Stimulated activated effector memory CD8-positive, alpha-beta T cell treated with anti-CD3 and anti-CD28 coated beads, Interleukin-12 subunit alpha, Interleukin-12 subunit beta, amount 100 ng/mL, for 72 hours (primary cell): ENCODE measurements around the gene AGBL5.

Source experiments
- ATAC-seq: fragments of 150-1000 bp; cut with Tn5 transposase; 2 replicates; pipeline ENCODE4 v1.10.0; 2021
- DNase-seq, 2 donors: peaks; one replicate each; pipeline ENCODE4 v3.0.0; 2021 to 2022; ENCODE audit warnings: low spot score in 2 of 2
- H3K27ac Mint-ChIP-seq: one replicate; pipeline ENCODE4 v1.8.0; 2022; ENCODE audit warnings: mild to moderate bottlenecking, mixed read lengths
- H3K36me3 Mint-ChIP-seq: one replicate; pipeline ENCODE4 v1.8.0; 2022; ENCODE audit warnings: mild to moderate bottlenecking, mixed read lengths
- H3K4me1 Mint-ChIP-seq: one replicate; pipeline ENCODE4 v1.8.0; 2022; ENCODE audit warnings: mixed read lengths
- H3K4me3 Mint-ChIP-seq: one replicate; pipeline ENCODE4 v1.8.0; 2022; ENCODE audit warnings: mild to moderate bottlenecking, mixed read lengths
- H3K9me3 Mint-ChIP-seq: one replicate; pipeline ENCODE4 v1.8.0; 2022; ENCODE audit warnings: mixed read lengths

AGBL5 gene

GRCh38 chr2:27086090-27086723 lies 34.7 kb downstream of the AGBL5 start:
- peak overlapping the region; percentile 75 for H3K27ac Mint-ChIP-seq
- peak overlapping the region; percentile 79 for H3K4me3 Mint-ChIP-seq
- H3K4me1 Mint-ChIP-seq: peaks cover 33% of the 10 kb centered on the region
- DNase-seq (peak; percentile 100), ATAC-seq (peak; percentile 93)
- no peaks in the 10 kb centered on the region for H3K9me3 Mint-ChIP-seq
- peaks cover 9% of the 10 kb centered on the region for H3K36me3 Mint-ChIP-seq

GRCh38 chr2:27086724-27087593 lies 35.5 kb downstream of the AGBL5 start, which contains the start of gene KHK:
Gene KHK, plus strand, starts transcription at chr2:27086772. Its CDS starts 488 bp downstream, at chr2:27087260.
- DNase-seq (no peak), ATAC-seq (peak; percentile 1)
- no peaks in the 10 kb centered on the region for H3K9me3 Mint-ChIP-seq
- H3K4me3 Mint-ChIP-seq: peak within 1 kb of the TSS; percentile 79
- peak within 1 kb of the TSS; percentile 75 for H3K27ac Mint-ChIP-seq
- peaks cover 26% of the 10 kb centered on the region for H3K4me1 Mint-ChIP-seq
- peaks cover 6% of the 10 kb centered on the region for H3K36me3 Mint-ChIP-seq

GRCh38 chr2:27087823-27088410 lies 36.4 kb downstream of the AGBL5 start:
- Mint-ChIP-seq H3K4me1 (peaks cover 26% of the 10 kb centered on the region), H3K27ac (no peak overlapping the region), H3K9me3 (no peaks in the 10 kb centered on the region), H3K4me3 (peak overlapping the region; percentile 79), H3K36me3 (peaks cover 6% of the 10 kb centered on the region)
- DNase-seq: no peak
- ATAC-seq: no peak

- ATAC-seq: no peak
- Mint-ChIP-seq H3K4me1 (peaks cover 21% of the 10 kb centered on the region), H3K4me3 (no peak overlapping the region), H3K9me3 (no peaks in the 10 kb centered on the region), H3K36me3 (peaks cover 6% of the 10 kb centered on the region), H3K27ac (no peak overlapping the region)
- no peak for DNase-seq
Measured at GRCh38 chr2:27088634-27089033, 37.2 kb downstream of the AGBL5 start.

- Mint-ChIP-seq H3K27ac (no peak overlapping the region), H3K4me1 (peaks cover 20% of the 10 kb centered on the region), H3K4me3 (no peak overlapping the region), H3K9me3 (no peaks in the 10 kb centered on the region), H3K36me3 (peaks cover 6% of the 10 kb centered on the region)
- ATAC-seq (no peak), DNase-seq (no peak)
Measured at GRCh38 chr2:27089111-27089954, 37.9 kb downstream of the AGBL5 start.

- ATAC-seq: no peak
- H3K4me1 Mint-ChIP-seq: peaks cover 22% of the 10 kb centered on the region
- no peak overlapping the region for H3K4me3 Mint-ChIP-seq
- H3K36me3 Mint-ChIP-seq: no peaks in the 10 kb centered on the region
- H3K9me3 Mint-ChIP-seq: no peaks in the 10 kb centered on the region
- DNase-seq: no peak
- no peak overlapping the region for H3K27ac Mint-ChIP-seq
Measured at GRCh38 chr2:27091746-27092695, 40.6 kb downstream of the AGBL5 start.

GRCh38 chr2:27092696-27093429 lies 41.4 kb downstream of the AGBL5 start:
- no peak for ATAC-seq
- Mint-ChIP-seq H3K27ac (no peak overlapping the region), H3K36me3 (no peaks in the 10 kb centered on the region), H3K4me1 (peaks cover 16% of the 10 kb centered on the region), H3K4me3 (no peak overlapping the region), H3K9me3 (no peaks in the 10 kb centered on the region)
- DNase-seq: no peak

- Mint-ChIP-seq H3K4me3 (no peak overlapping the region), H3K27ac (no peak overlapping the region), H3K4me1 (peaks cover 16% of the 10 kb centered on the region), H3K36me3 (no peaks in the 10 kb centered on the region), H3K9me3 (no peaks in the 10 kb centered on the region)
- DNase-seq: no peak
- no peak for ATAC-seq
Measured at GRCh38 chr2:27093430-27094352, 42.2 kb downstream of the AGBL5 start.

- ATAC-seq (no peak), DNase-seq (no peak)
- peak overlapping the region; percentile 3 for H3K27ac Mint-ChIP-seq
- no peak overlapping the region for H3K4me3 Mint-ChIP-seq
- no peaks in the 10 kb centered on the region for H3K36me3 Mint-ChIP-seq
- H3K4me1 Mint-ChIP-seq: peaks cover 16% of the 10 kb centered on the region
- no peaks in the 10 kb centered on the region for H3K9me3 Mint-ChIP-seq
Measured at GRCh38 chr2:27094353-27094984, 43.0 kb downstream of the AGBL5 start.

- peak overlapping the region; percentile 38 for H3K4me3 Mint-ChIP-seq
- DNase-seq (no peak), ATAC-seq (no peak)
- peaks cover 16% of the 10 kb centered on the region for H3K4me1 Mint-ChIP-seq
- no peaks in the 10 kb centered on the region for H3K9me3 Mint-ChIP-seq
- no peak overlapping the region for H3K27ac Mint-ChIP-seq
- no peaks in the 10 kb centered on the region for H3K36me3 Mint-ChIP-seq
Measured at GRCh38 chr2:27095427-27095744, 43.9 kb downstream of the AGBL5 start.

- ATAC-seq: peak; percentile 74
- no peaks in the 10 kb centered on the region for H3K9me3 Mint-ChIP-seq
- H3K36me3 Mint-ChIP-seq: no peaks in the 10 kb centered on the region
- H3K27ac Mint-ChIP-seq: no peak overlapping the region
- no peak for DNase-seq
- H3K4me1 Mint-ChIP-seq: peaks cover 16% of the 10 kb centered on the region
- H3K4me3 Mint-ChIP-seq: peak overlapping the region; percentile 38
Measured at GRCh38 chr2:27095745-27096651, 44.5 kb downstream of the AGBL5 start.
